HepG2 (cell line): ENCODE data around the gene GFRA4. TPM values are rescaled to one million over a fixed set of nuclear protein-coding genes. Genes with fewer than 3 reads are reported as not detected.
A peak's percentile ranks its signal among the peaks of the same experiment; 100 is the strongest.

Experiments used
- ARID5B ChIP-seq: IDR thresholded peaks from 2 replicates; pipeline ENCODE4 v1.4.0; 2020; ENCODE audit warnings: mild to moderate bottlenecking, missing genetic modification reagents
- BCL3 ChIP-seq: sonication (generic); formaldehyde crosslinking; IDR thresholded peaks from 2 replicates; pipeline ENCODE4 v1.5.1; 2020; ENCODE audit warnings: mild to moderate bottlenecking, missing genetic modification reagents, moderate library complexity
- CCDC6 ChIP-seq: sonication (generic); formaldehyde crosslinking; IDR thresholded peaks from 2 replicates; pipeline ENCODE4 v1.8.1; 2022; ENCODE audit warnings: mild to moderate bottlenecking, missing genetic modification reagents, moderate library complexity
- KLF9 ChIP-seq: IDR thresholded peaks from 2 replicates; pipeline ENCODE4 v1.6.1; 2016; ENCODE audit warnings: low read depth
- MEIS1 ChIP-seq: sonication (generic); formaldehyde crosslinking; IDR thresholded peaks from 2 replicates; pipeline ENCODE4 v1.9.0; 2021; ENCODE audit warnings: mild to moderate bottlenecking, missing genetic modification reagents, moderate library complexity, borderline replicate concordance
- NCOA2 ChIP-seq: sonication (generic); formaldehyde crosslinking; IDR thresholded peaks from 2 replicates; pipeline ENCODE4 v1.8.0; 2022; ENCODE audit warnings: inconsistent platforms
- SRY ChIP-seq: sonication (generic); formaldehyde crosslinking; IDR thresholded peaks from 2 replicates; pipeline ENCODE4 v1.8.0; 2022; ENCODE audit warnings: mild to moderate bottlenecking, missing genetic modification reagents
- TEF ChIP-seq: sonication (generic); formaldehyde crosslinking; IDR thresholded peaks from 2 replicates; pipeline ENCODE4 v1.5.0; 2020; ENCODE audit warnings: missing genetic modification reagents
- YEATS2 ChIP-seq: sonication (generic); formaldehyde crosslinking; IDR thresholded peaks from 2 replicates; pipeline ENCODE4 v1.4.0; 2020; ENCODE audit warnings: missing genetic modification reagents, borderline replicate concordance
- ZEB1 ChIP-seq: IDR thresholded peaks from 2 replicates; pipeline ENCODE4 v1.6.1; 2012; ENCODE audit warnings: mild to moderate bottlenecking, low read depth, inconsistent platforms; ENCODE audit not compliant: insufficient replicate concordance
- ZFP36L1 ChIP-seq: sonication (generic); formaldehyde crosslinking; IDR thresholded peaks from 2 replicates; pipeline ENCODE4 v1.8.0; 2022; ENCODE audit warnings: mild to moderate bottlenecking, missing genetic modification reagents, moderate library complexity
- ZNF251 ChIP-seq: sonication (generic); formaldehyde crosslinking; IDR thresholded peaks from 2 replicates; pipeline ENCODE4 v1.9.0; 2021; ENCODE audit warnings: mild to moderate bottlenecking, missing genetic modification reagents
- ZNF256 ChIP-seq: sonication (generic); formaldehyde crosslinking; conservative IDR thresholded peaks from 2 replicates; pipeline ENCODE4 v1.4.0; 2020; ENCODE audit warnings: missing genetic modification reagents
- ZNF333 ChIP-seq: sonication (generic); formaldehyde crosslinking; IDR thresholded peaks from 2 replicates; pipeline ENCODE4 v1.4.0; 2020; ENCODE audit warnings: mild to moderate bottlenecking, missing genetic modification reagents, borderline replicate concordance
- ZNF367 ChIP-seq: sonication (generic); formaldehyde crosslinking; IDR thresholded peaks from 2 replicates; pipeline ENCODE4 v1.4.0; 2020; ENCODE audit warnings: missing genetic modification reagents, borderline replicate concordance
- ZNF562 ChIP-seq: sonication (generic); formaldehyde crosslinking; IDR thresholded peaks from 2 replicates; pipeline ENCODE4 v1.8.0; 2022; ENCODE audit warnings: missing genetic modification reagents, borderline replicate concordance
- ZNF678 ChIP-seq: sonication (generic); formaldehyde crosslinking; IDR thresholded peaks from 2 replicates; pipeline ENCODE4 v1.4.0; 2020; ENCODE audit warnings: mild to moderate bottlenecking, missing genetic modification reagents
- polyA plus RNA-seq, 8 experiments: library from polyadenylated mRNA; depleted of rRNA in 3 of 8; stranded (reverse) in 7 of 8; unstranded in 1 of 8; fragments of >200 nt; fragmentation: Illumina TruSeq in 4 of 8; extraction: Trizol in 4 of 8; gene quantifications; 2 replicates each; pipeline versions ENCODE4 v1.2.1 to v1.2.3, GENCODE V29; 2011 to 2016; ENCODE audit warnings: low read depth in 4 of 8, missing spikeins in 1 of 8, mixed read lengths in 1 of 8; ENCODE audit not compliant: insufficient read depth in 1 of 8
- total RNA-seq, 5 experiments: library from RNA; depleted of rRNA; stranded (reverse); fragments of >200 nt; fragmentation: Illumina TruSeq; extraction: Trizol; gene quantifications; 2 replicates each; pipeline ENCODE4 v1.2.3, GENCODE V29; 2016; ENCODE audit warnings: low read depth in 1 of 5
- TF ChIP-seq, protein P1 (sequence below): sonication (generic); formaldehyde crosslinking; IDR thresholded peaks from 2 replicates; pipeline ENCODE4 v1.5.1; 2020; ENCODE audit warnings: missing genetic modification reagents, mild to moderate bottlenecking, borderline replicate concordance
- TF ChIP-seq, protein P2 (sequence below): sonication (generic); formaldehyde crosslinking; IDR thresholded peaks from 2 replicates; pipeline ENCODE4 v1.4.0; 2020; ENCODE audit warnings: missing genetic modification reagents, borderline replicate concordance

The GFRA4 gene
- total and polyA plus RNA-seq, 2 of the 13 experiments (the other 11 are each of a cell fraction or from before 2014, with no cell fraction given), result not detected

DNA sequence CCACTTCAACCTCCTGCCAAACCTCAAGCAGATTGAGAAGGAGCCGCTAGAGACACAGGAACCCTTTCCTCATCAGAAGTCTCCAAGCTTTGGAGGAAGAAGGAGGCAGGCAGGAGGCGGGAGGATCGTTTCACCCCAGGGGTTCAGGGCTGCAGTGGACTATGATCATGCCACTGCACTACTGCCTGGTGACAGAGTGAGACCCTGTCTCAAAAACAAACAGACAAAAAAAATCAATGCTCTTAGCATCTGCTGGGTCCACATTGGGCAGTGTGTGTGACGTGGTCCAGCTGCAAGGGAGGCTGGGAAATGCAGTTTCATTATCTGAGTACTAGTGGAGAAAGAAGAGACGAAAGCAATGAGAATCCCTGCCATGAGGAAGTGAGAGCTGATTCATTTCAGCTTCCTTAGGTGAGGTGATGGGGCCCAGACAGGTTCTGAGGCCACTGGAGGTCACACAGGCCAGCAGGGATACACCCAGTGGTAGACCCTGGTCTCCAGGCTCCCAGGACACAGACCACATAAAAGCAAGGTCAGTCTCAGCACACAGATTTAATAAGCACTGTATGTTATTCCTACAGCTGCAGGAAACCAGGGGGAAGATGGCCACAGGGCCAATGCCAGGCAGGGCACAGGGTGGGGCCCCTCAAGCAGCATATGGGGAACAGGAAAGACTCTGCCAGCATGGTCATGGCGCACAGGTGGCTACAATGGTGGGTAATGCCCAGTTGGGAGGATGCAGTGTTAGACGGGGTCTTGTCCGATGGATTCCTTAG lies 4.3 kb downstream of the GFRA4 start (continued):
- TF ChIP-seq, protein P1, sequence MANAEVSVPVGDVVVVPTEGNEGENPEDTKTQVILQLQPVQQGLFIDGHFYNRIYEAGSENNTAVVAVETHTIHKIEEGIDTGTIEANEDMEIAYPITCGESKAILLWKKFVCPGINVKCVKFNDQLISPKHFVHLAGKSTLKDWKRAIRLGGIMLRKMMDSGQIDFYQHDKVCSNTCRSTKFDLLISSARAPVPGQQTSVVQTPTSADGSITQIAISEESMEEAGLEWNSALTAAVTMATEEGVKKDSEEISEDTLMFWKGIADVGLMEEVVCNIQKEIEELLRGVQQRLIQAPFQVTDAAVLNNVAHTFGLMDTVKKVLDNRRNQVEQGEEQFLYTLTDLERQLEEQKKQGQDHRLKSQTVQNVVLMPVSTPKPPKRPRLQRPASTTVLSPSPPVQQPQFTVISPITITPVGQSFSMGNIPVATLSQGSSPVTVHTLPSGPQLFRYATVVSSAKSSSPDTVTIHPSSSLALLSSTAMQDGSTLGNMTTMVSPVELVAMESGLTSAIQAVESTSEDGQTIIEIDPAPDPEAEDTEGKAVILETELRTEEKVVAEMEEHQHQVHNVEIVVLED (CRISPR knock-in tag), result peak; percentile 62; the same call in 1 of the 2 replicates
- TF ChIP-seq ZNF367 (no peak), ZFP36L1 (CRISPR knock-in tag) (no peak), ZNF333 (CRISPR knock-in tag) (no peak), KLF9 (CRISPR knock-in tag) (no peak), ZNF678 (CRISPR knock-in tag) (no peak), ZNF251 (CRISPR knock-in tag) (no peak), MEIS1 (CRISPR knock-in tag) (peak; percentile 82; the same call in 1 of the 2 replicates), YEATS2 (CRISPR knock-in tag) (no peak), ZEB1 (no peak), ZNF256 (CRISPR knock-in tag) (no peak), NCOA2 (CRISPR knock-in tag) (no peak; the same call in 1 of the 2 replicates), ZNF562 (CRISPR knock-in tag) (no peak), BCL3 (no peak; the same call in none of the 2 replicates), SRY (CRISPR knock-in tag) (no peak; the same call in 1 of the 2 replicates), CCDC6 (no peak), TEF (no peak), ARID5B (CRISPR knock-in tag) (peak; percentile 26; the same call in 1 of the 2 replicates)
- TF ChIP-seq, protein P2, sequence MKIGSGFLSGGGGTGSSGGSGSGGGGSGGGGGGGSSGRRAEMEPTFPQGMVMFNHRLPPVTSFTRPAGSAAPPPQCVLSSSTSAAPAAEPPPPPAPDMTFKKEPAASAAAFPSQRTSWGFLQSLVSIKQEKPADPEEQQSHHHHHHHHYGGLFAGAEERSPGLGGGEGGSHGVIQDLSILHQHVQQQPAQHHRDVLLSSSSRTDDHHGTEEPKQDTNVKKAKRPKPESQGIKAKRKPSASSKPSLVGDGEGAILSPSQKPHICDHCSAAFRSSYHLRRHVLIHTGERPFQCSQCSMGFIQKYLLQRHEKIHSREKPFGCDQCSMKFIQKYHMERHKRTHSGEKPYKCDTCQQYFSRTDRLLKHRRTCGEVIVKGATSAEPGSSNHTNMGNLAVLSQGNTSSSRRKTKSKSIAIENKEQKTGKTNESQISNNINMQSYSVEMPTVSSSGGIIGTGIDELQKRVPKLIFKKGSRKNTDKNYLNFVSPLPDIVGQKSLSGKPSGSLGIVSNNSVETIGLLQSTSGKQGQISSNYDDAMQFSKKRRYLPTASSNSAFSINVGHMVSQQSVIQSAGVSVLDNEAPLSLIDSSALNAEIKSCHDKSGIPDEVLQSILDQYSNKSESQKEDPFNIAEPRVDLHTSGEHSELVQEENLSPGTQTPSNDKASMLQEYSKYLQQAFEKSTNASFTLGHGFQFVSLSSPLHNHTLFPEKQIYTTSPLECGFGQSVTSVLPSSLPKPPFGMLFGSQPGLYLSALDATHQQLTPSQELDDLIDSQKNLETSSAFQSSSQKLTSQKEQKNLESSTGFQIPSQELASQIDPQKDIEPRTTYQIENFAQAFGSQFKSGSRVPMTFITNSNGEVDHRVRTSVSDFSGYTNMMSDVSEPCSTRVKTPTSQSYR (CRISPR knock-in tag), result no peak
